Measurements from ENCODE around the gene DBX2. TPM values are rescaled to one million over a fixed set of nuclear protein-coding genes. Genes with fewer than 3 reads are reported as not detected.

Gene DBX2
- total and polyA plus RNA-seq, 2 of the 4 experiments (the other 2 are of a cell fraction), result not detected

DNA sequence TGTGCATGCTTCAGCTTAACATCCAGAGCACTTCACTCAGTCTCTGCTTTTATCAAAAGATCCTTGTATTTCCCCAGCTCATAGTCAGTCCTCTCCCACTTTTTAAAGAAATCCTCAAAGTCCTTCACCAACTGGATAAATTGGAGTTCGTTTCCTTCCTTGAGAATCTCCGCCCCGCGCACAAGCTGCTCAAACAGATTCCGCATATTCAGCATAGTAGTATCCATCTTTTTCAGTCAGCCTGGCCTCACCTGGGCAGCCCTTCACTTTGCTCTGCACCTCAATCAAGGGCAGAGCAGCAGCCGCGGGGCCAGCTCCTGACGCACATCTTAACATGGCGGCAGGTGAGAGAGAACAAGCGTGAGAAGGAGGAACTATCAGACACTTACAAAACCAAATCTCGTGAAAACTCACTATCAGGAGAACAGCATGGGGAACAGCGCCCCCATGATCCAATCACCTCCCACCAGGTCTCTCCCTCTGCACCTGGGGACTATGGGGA is 14.3 kb upstream of the DBX2 start:
- Histone ChIP-seq H4K8ac (ENCODE audit: low read depth in 2 of 2, low read length in 2 of 2) (no peak overlapping the region), H3K56ac (ENCODE audit: extremely low read depth, insufficient read depth, low read length) (no peak overlapping the region), H2BK15ac (ENCODE audit: low read depth, low read length) (no peak overlapping the region), H2AFZ (replicated peaks; ENCODE audit: low read length, poor library complexity) (no peak overlapping the region), H3K4me1 (ENCODE audit: control insufficient read depth, insufficient read depth, low read length) (no peaks in the 10 kb centered on the region), H2AK9ac (replicated peaks; ENCODE audit: low read depth, low read length, poor library complexity) (no peak overlapping the region), H3K9me1 (ENCODE audit: insufficient read depth, low read length) (no peaks in the 10 kb centered on the region), H3K79me1 (ENCODE audit: low read depth in 1 of 2, low read length in 2 of 2) (no peaks in the 10 kb centered on the region), H3K4me3 (ENCODE audit: insufficient read depth, low read depth, low read length) (no peak overlapping the region), H2BK5ac (ENCODE audit: low read depth, low read length, poor library complexity, severe bottlenecking) (no peak overlapping the region), H4K91ac (ENCODE audit: insufficient read depth, low read depth, low read length) (no peak overlapping the region), H2AK5ac (ENCODE audit: low read depth, low read length) (no peak overlapping the region), H3K23ac (ENCODE audit: low read depth, low read length) (no peak overlapping the region), H4K5ac (ENCODE audit: low read depth, low read length) (no peak overlapping the region), H3K27me3 (ENCODE audit: control insufficient read depth, insufficient read depth, low read length) (no peaks in the 10 kb centered on the region), H3K27ac (ENCODE audit: insufficient read depth, low read length) (no peak overlapping the region), H4K20me1 (ENCODE audit: insufficient read depth, low read length) (no peaks in the 10 kb centered on the region), H3K14ac (replicated peaks; ENCODE audit: low read depth, low read length) (no peak overlapping the region), H2BK20ac (ENCODE audit: low read depth, low read length) (no peak overlapping the region), H3K18ac (ENCODE audit: low read depth, low read length) (no peak overlapping the region), H3K9me3 (ENCODE audit: control insufficient read depth, insufficient read depth, low read length) (no peaks in the 10 kb centered on the region), H2BK120ac (ENCODE audit: low read depth, low read length) (no peak overlapping the region), H3K36me3 (ENCODE audit: control insufficient read depth, insufficient read depth, low read length) (no peaks in the 10 kb centered on the region), H3K4me2 (ENCODE audit: low read depth, low read length) (no peak overlapping the region), H3K9ac (ENCODE audit: low read depth, low read length) (no peak overlapping the region), H3K4ac (ENCODE audit: low read depth, low read length) (no peak overlapping the region)
- no TSS peak for BruUV-seq (replicated peaks)
- no peak for DNase-seq
- WGBS, 2 experiments (ENCODE audit: extremely low coverage in 2 of 2, insufficient read length in 1 of 2), result 83% methylated on average over 3 of the region's 12 CpGs; no CpG with 5 or more reads in 1 of the 2 experiments
- intact Hi-C loops (cut with micrococcal nuclease) (no loop called here), dilution Hi-C loops (cut with HindIII; ENCODE audit: low sequenced_read_pairs, unreplicated experiment) (no loop called here), in situ Hi-C loops (cut with MboI; ENCODE audit: low sequenced_read_pairs) (no loop called here)
- TF ChIP-seq MXI1 (IDR thresholded peaks at IDR 0.05; ENCODE audit: borderline replicate concordance, low read depth, low read length) (no peak), POLR2A (IDR thresholded peaks at IDR 0.05; ENCODE audit: low read depth, low read length) (no peak)
- ATAC-seq (ENCODE audit: low read depth), result no peak
- CTCF ChIA-PET, result no interaction called here
- POLR2A ChIA-PET (ENCODE audit: unreplicated experiment), result no interaction called here

All from IMR-90 (cell line).